ENCODE results near the gene WNK2. TPM values are rescaled to one million over a fixed set of nuclear protein-coding genes. Genes with fewer than 3 reads are reported as not detected.
A peak's percentile ranks its signal among the peaks of the same experiment; 100 is the strongest.

WNK2 gene
- total RNA-seq, 1 donor from 2014 or later: 6.2 TPM

- no peak overlapping the region for H2AFZ ChIP-seq (replicated peaks)
- no peaks in the 10 kb centered on the region for H3K4me1 ChIP-seq
- no peak for TF ChIP-seq EZH2 (IDR thresholded peaks at IDR 0.05)
- TF ChIP-seq CTCF (IDR thresholded peaks at IDR 0.05): peak; percentile 83
- no peak overlapping the region for H3K27ac Mint-ChIP-seq
- H3K79me2 ChIP-seq (ENCODE audit: low read depth): no peaks in the 10 kb centered on the region
- no peaks in the 10 kb centered on the region for H3K36me3 Mint-ChIP-seq
- H3K27me3 Mint-ChIP-seq (ENCODE audit: insufficient read depth, low read depth): peaks cover 5% of the 10 kb centered on the region
- H3K9me3 ChIP-seq (ENCODE audit: low read depth): no peaks in the 10 kb centered on the region
- H3K36me3 ChIP-seq: no peaks in the 10 kb centered on the region
- no peaks in the 10 kb centered on the region for H4K20me1 ChIP-seq (ENCODE audit: low read depth)
- no peaks in the 10 kb centered on the region for H3F3A ChIP-seq (ENCODE audit: low read depth)
- no peaks in the 10 kb centered on the region for H3K9me3 Mint-ChIP-seq
- no peak overlapping the region for H3K4me3 ChIP-seq
- H3K4me2 ChIP-seq: no peak overlapping the region
- H3K9ac ChIP-seq: no peak overlapping the region
- H3K4me1 Mint-ChIP-seq: peaks cover under 1% of the 10 kb centered on the region
- no peak overlapping the region for H3K4me3 Mint-ChIP-seq
- H3K27ac ChIP-seq: no peak overlapping the region
- no peaks in the 10 kb centered on the region for H3K27me3 ChIP-seq
- peak; percentile 84 for DNase-seq (ENCODE audit: low spot score)
Observed at GRCh38 chr9:93154293-93154903, 29.5 kb upstream of the WNK2 start.

GRCh38 chr9:93155716-93156474, 28.0 kb upstream of the WNK2 start:
- no peak overlapping the region for H2AFZ ChIP-seq (replicated peaks)
- no peaks in the 10 kb centered on the region for H3K9me3 ChIP-seq (ENCODE audit: low read depth)
- no peaks in the 10 kb centered on the region for H3K4me1 ChIP-seq
- no peaks in the 10 kb centered on the region for H3F3A ChIP-seq (ENCODE audit: low read depth)
- H3K4me1 Mint-ChIP-seq: peaks cover 13% of the 10 kb centered on the region
- H3K27ac Mint-ChIP-seq: peak overlapping the region; percentile 3
- no peaks in the 10 kb centered on the region for H3K36me3 ChIP-seq
- H3K4me2 ChIP-seq: no peak overlapping the region
- H3K36me3 Mint-ChIP-seq: no peaks in the 10 kb centered on the region
- peaks cover 5% of the 10 kb centered on the region for H3K27me3 Mint-ChIP-seq (ENCODE audit: insufficient read depth, low read depth)
- H3K4me3 ChIP-seq: no peak overlapping the region
- H3K9me3 Mint-ChIP-seq: no peaks in the 10 kb centered on the region
- no peaks in the 10 kb centered on the region for H3K79me2 ChIP-seq (ENCODE audit: low read depth)
- no peaks in the 10 kb centered on the region for H3K27me3 ChIP-seq
- no peak for TF ChIP-seq EZH2 (IDR thresholded peaks at IDR 0.05)
- TF ChIP-seq CTCF (IDR thresholded peaks at IDR 0.05): no peak
- TF ChIP-seq EZH2phosphoT487 (IDR thresholded peaks at IDR 0.05): no peak
- no peak overlapping the region for H3K27ac ChIP-seq
- no peak overlapping the region for H3K9ac ChIP-seq
- no peak overlapping the region for H3K4me3 Mint-ChIP-seq
- H4K20me1 ChIP-seq (ENCODE audit: low read depth): no peaks in the 10 kb centered on the region
- DNase-seq (ENCODE audit: low spot score): no peak

- H3K9me3 ChIP-seq (ENCODE audit: low read depth): no peaks in the 10 kb centered on the region
- no peaks in the 10 kb centered on the region for H3K79me2 ChIP-seq (ENCODE audit: low read depth)
- Mint-ChIP-seq H3K36me3 (no peaks in the 10 kb centered on the region), H3K27me3 (ENCODE audit: insufficient read depth, low read depth) (peaks cover 5% of the 10 kb centered on the region), H3K27ac (no peak overlapping the region), H3K4me3 (no peak overlapping the region), H3K9me3 (no peaks in the 10 kb centered on the region), H3K4me1 (peaks cover 13% of the 10 kb centered on the region)
- H3K27me3 ChIP-seq: no peaks in the 10 kb centered on the region
- no peaks in the 10 kb centered on the region for H3F3A ChIP-seq (ENCODE audit: low read depth)
- TF ChIP-seq CTCF (IDR thresholded peaks at IDR 0.05) (no peak), EZH2phosphoT487 (IDR thresholded peaks at IDR 0.05) (no peak), EZH2 (IDR thresholded peaks at IDR 0.05) (no peak)
- no peaks in the 10 kb centered on the region for H4K20me1 ChIP-seq (ENCODE audit: low read depth)
- H3K9ac ChIP-seq: no peak overlapping the region
- DNase-seq (ENCODE audit: low spot score): no peak
- H3K4me3 ChIP-seq: no peak overlapping the region
- H3K4me2 ChIP-seq: no peak overlapping the region
- no peak overlapping the region for H2AFZ ChIP-seq (replicated peaks)
- no peak overlapping the region for H3K27ac ChIP-seq
- H3K36me3 ChIP-seq: no peaks in the 10 kb centered on the region
- no peaks in the 10 kb centered on the region for H3K4me1 ChIP-seq
Observed at GRCh38 chr9:93156475-93157008, 27.4 kb upstream of the WNK2 start.

All from neural progenitor cell (in vitro differentiated cells).